Mammary epithelial cell (primary cell): ENCODE measurements around the gene TOR2A.

ENCODE experiments used
- EZH2 ChIP-seq: IDR thresholded peaks from 2 replicates; pipeline ENCODE4 v1.6.1; 2012; ENCODE audit warnings: low read length, inconsistent platforms, borderline replicate concordance
- TF ChIP-seq, protein P1 (sequence below), 2 donors: IDR thresholded peaks in 1 of 2; conservative IDR thresholded peaks in 1 of 2; 2 replicates each; pipeline ENCODE4 v1.5.1; 2011 to 2012; ENCODE audit warnings: inconsistent platforms in 2 of 2, low read length in 2 of 2, mild to moderate bottlenecking in 2 of 2, control low read depth in 1 of 2, low read depth in 1 of 2; ENCODE audit not compliant: insufficient read depth in 1 of 2; ENCODE audit errors: extremely low read depth in 1 of 2

DNA sequence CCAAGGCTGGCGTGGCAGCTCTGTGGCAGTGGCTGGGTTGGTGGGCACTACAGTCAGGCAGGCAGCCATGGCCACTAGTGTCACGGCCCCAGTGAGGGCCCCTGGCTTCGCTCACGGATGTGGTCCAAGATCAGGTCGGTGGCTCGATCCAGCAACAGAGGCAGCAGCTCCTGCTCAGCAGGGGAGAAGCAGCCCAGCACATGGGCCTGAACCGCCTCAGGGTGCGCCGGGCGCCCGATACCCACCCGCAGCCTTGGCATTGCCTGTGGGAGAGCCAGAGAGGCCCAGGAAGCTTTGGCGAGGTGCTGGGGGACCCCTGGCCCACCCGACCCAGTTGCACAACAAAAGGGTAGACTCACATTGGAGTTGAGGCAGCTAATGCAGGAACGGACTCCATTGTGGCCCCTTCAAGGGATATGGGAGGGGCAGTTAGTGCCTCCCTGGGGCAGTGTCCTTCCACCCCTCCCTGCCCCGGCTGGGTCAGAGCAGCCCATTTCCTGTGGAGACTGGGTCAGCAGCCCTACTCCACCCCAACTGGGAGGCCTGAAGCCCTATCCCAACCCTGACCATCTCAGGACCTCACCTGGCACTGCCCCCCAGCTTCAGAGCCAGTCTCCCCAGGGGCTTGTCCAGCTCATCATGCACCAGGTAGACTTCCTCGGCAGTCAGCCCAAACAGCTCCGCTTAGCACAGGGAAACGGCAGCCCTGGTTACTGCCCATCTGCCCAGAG is 20.9 kb downstream of the TOR2A start:
- TF ChIP-seq, protein P1, sequence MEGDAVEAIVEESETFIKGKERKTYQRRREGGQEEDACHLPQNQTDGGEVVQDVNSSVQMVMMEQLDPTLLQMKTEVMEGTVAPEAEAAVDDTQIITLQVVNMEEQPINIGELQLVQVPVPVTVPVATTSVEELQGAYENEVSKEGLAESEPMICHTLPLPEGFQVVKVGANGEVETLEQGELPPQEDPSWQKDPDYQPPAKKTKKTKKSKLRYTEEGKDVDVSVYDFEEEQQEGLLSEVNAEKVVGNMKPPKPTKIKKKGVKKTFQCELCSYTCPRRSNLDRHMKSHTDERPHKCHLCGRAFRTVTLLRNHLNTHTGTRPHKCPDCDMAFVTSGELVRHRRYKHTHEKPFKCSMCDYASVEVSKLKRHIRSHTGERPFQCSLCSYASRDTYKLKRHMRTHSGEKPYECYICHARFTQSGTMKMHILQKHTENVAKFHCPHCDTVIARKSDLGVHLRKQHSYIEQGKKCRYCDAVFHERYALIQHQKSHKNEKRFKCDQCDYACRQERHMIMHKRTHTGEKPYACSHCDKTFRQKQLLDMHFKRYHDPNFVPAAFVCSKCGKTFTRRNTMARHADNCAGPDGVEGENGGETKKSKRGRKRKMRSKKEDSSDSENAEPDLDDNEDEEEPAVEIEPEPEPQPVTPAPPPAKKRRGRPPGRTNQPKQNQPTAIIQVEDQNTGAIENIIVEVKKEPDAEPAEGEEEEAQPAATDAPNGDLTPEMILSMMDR (conservative IDR thresholded peaks at IDR 0.05 in 1 of 2, IDR thresholded peaks at IDR 0.05 in 1 of 2; ENCODE audit: extremely low read depth in 1 of 2, insufficient read depth in 1 of 2, low read depth in 1 of 2, low read length in 2 of 2) = no peak
- no peak for TF ChIP-seq EZH2
